Calu3 (cell line): ENCODE results near the gene UNC50. TPM values are rescaled to one million over a fixed set of nuclear protein-coding genes. Genes with fewer than 3 reads are reported as not detected.

ENCODE experiments used
- BruUV-seq: library from RNA; stranded (reverse); fragments of 400-500 nt; replicated peaks from 2 replicates; lab custom pipeline; 2021; lab: Mats Ljungman, UMichigan
- CTCF ChIA-PET: fragments of 300-600 bp; sonication (Branson Sonifier 250); formaldehyde crosslinking; loops from one replicate; lab custom pipeline; 2022; ENCODE audit warnings: antibody characterized with exemption; lab: Charles Lee
- DNase-seq: peaks from one replicate; pipeline ENCODE4 v3.0.0; 2022
- H3K27ac Mint-ChIP-seq: one replicate; pipeline ENCODE4 v1.8.0; 2022; ENCODE audit warnings: mixed read lengths; ENCODE audit not compliant: unreplicated experiment
- H3K27me3 Mint-ChIP-seq: one replicate; pipeline ENCODE4 v1.8.0; 2022; ENCODE audit warnings: mixed read lengths; ENCODE audit not compliant: unreplicated experiment
- H3K36me3 Mint-ChIP-seq: one replicate; pipeline ENCODE4 v1.8.0; 2022; ENCODE audit warnings: mild to moderate bottlenecking, moderate library complexity, mixed read lengths; ENCODE audit not compliant: insufficient read depth, unreplicated experiment
- H3K4me1 Mint-ChIP-seq: one replicate; pipeline ENCODE4 v1.8.0; 2022; ENCODE audit warnings: mild to moderate bottlenecking, low read depth, mixed read lengths; ENCODE audit not compliant: unreplicated experiment
- H3K4me3 Mint-ChIP-seq: one replicate; pipeline ENCODE4 v1.8.0; 2022; ENCODE audit warnings: mild to moderate bottlenecking, low read depth, moderate library complexity, mixed read lengths; ENCODE audit not compliant: unreplicated experiment
- H3K9me3 Mint-ChIP-seq: one replicate; pipeline ENCODE4 v1.8.0; 2022; ENCODE audit warnings: low read depth, mixed read lengths; ENCODE audit not compliant: unreplicated experiment
- CTCF ChIP-seq: fragments of 200-600 bp; IDR thresholded peaks from one replicate; pipeline ENCODE4 v1.8.0; 2022; ENCODE audit warnings: antibody characterized with exemption; ENCODE audit not compliant: unreplicated experiment
- intact Hi-C: fragments of 100-400 bp; cut with micrococcal nuclease; formaldehyde crosslinking; loops from one replicate; pipeline ENCODE4 v1.10.0; 2022; ENCODE audit not compliant: unreplicated experiment
- total RNA-seq: library from RNA; stranded (reverse); gene quantifications from 2 replicates; pipeline ENCODE4 v1.2.3, GENCODE V29; 2022

The UNC50 gene
- total RNA-seq, 1 experiment from 2014 or later = 33.0 TPM

DNA sequence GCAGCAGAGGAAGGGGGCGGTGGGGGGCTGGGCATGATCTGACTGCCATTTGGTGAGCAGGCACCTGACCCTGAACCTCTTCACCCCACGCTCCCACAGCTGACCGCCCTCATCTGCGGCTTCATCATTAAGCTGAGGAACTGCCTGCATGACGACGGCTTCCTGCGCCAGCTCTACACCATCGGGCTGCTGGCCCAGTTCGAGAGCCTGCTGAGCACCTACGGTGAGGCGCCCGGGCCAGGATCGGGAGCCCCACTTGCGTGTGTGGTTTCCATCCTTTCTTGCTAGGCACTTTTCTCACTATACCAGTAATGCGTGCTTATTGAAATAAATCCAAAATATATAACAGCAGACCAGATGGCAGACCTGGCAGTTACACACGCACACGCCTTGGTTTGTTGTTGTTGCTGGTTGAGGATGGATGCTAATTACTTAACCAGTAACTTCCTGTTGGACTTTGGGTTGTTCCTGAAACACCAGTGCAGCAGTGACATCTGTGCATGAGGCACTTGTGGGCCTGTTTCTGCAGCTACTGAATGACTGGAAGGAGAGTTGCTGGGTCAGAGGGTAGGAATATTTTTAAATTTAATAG, 43.8 kb upstream of the UNC50 start:
- intact Hi-C loops = no loop called here
- CTCF ChIA-PET = no interaction called here
- no peak overlapping the region for H3K4me3 Mint-ChIP-seq

GRCh38 chr2:98565286-98565860, 43.0 kb upstream of the UNC50 start:
- no peak for TF ChIP-seq CTCF
- Mint-ChIP-seq H3K4me3 (no peak overlapping the region), H3K36me3 (peaks cover 18% of the 10 kb centered on the region), H3K4me1 (no peaks in the 10 kb centered on the region), H3K9me3 (no peaks in the 10 kb centered on the region), H3K27me3 (no peaks in the 10 kb centered on the region), H3K27ac (no peak overlapping the region)
- intact Hi-C loops = no loop called here
- CTCF ChIA-PET = no interaction called here
- no peak for DNase-seq
- no TSS peak for BruUV-seq

More for the DNA sequence above, 43.8 kb upstream of the UNC50 start:
- TF ChIP-seq CTCF = no peak
- Mint-ChIP-seq H3K27ac (no peak overlapping the region), H3K36me3 (peaks cover 11% of the 10 kb centered on the region), H3K4me1 (no peaks in the 10 kb centered on the region), H3K9me3 (no peaks in the 10 kb centered on the region), H3K27me3 (no peaks in the 10 kb centered on the region)
- no TSS peak for BruUV-seq
- no peak for DNase-seq

GRCh38 chr2:98565941-98566340, 42.4 kb upstream of the UNC50 start:
- no TSS peak for BruUV-seq
- no peaks in the 10 kb centered on the region for H3K27me3 Mint-ChIP-seq
- peaks cover 19% of the 10 kb centered on the region for H3K36me3 Mint-ChIP-seq
- CTCF ChIA-PET = no interaction called here
- H3K4me3 Mint-ChIP-seq = no peak overlapping the region
- TF ChIP-seq CTCF = no peak
- H3K9me3 Mint-ChIP-seq = no peaks in the 10 kb centered on the region
- intact Hi-C loops = no loop called here
- H3K4me1 Mint-ChIP-seq = no peaks in the 10 kb centered on the region
- H3K27ac Mint-ChIP-seq = no peak overlapping the region
- no peak for DNase-seq

- intact Hi-C loops = no loop called here
- no peak overlapping the region for H3K4me3 Mint-ChIP-seq
- no peaks in the 10 kb centered on the region for H3K9me3 Mint-ChIP-seq
- DNase-seq = no peak
- H3K36me3 Mint-ChIP-seq = peaks cover 16% of the 10 kb centered on the region
- CTCF ChIA-PET = no interaction called here
- H3K27ac Mint-ChIP-seq = no peak overlapping the region
- no TSS peak for BruUV-seq
- H3K4me1 Mint-ChIP-seq = no peaks in the 10 kb centered on the region
- no peaks in the 10 kb centered on the region for H3K27me3 Mint-ChIP-seq
- TF ChIP-seq CTCF = no peak
These were observed 40.0 kb upstream of the UNC50 start for GRCh38 chr2:98568161-98568956.
